MM.1S (cell line): ENCODE data around the gene PLAAT5.

Experiments
- EZH2 ChIP-seq: fragments of 300-600 bp; sonication (generic); optimal IDR thresholded peaks from 2 replicates; pipeline ENCODE3; 2017; ENCODE audit warnings: low read depth, mild to moderate bottlenecking, antibody characterized with exemption, low read length, mixed read lengths
- TF ChIP-seq, protein P1 (sequence below): fragments of 300-600 bp; sonication (generic); IDR thresholded peaks from 2 replicates; pipeline ENCODE4 v1.5.1; 2016; ENCODE audit warnings: antibody characterized with exemption, low read length, mixed read lengths

DNA sequence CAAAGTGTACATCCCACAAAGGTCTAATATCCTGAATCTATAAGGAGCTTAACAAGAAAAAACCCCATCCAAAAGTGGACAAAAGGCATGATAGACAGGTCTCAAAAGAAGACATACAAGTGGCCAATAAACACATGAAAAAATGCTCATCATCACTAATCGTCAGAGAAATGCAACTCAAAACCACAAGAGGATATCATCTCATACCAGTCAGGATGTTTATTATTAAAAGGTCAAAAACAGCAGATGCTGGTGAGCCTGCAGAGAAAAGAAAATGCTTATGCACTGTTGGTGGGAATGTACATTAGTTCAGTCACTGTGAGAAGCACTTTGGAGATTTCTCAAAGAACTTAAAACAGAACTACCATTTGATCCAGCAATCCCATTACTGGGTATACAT is 27.6 kb upstream of the PLAAT5 start:
- TF ChIP-seq, protein P1, sequence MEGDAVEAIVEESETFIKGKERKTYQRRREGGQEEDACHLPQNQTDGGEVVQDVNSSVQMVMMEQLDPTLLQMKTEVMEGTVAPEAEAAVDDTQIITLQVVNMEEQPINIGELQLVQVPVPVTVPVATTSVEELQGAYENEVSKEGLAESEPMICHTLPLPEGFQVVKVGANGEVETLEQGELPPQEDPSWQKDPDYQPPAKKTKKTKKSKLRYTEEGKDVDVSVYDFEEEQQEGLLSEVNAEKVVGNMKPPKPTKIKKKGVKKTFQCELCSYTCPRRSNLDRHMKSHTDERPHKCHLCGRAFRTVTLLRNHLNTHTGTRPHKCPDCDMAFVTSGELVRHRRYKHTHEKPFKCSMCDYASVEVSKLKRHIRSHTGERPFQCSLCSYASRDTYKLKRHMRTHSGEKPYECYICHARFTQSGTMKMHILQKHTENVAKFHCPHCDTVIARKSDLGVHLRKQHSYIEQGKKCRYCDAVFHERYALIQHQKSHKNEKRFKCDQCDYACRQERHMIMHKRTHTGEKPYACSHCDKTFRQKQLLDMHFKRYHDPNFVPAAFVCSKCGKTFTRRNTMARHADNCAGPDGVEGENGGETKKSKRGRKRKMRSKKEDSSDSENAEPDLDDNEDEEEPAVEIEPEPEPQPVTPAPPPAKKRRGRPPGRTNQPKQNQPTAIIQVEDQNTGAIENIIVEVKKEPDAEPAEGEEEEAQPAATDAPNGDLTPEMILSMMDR: no peak
- no peak for TF ChIP-seq EZH2
